ENCODE data around the gene BCR.
"Not testable (repeated sequence)": the region's sequence is repeated elsewhere in the genome, so short reads cannot be mapped to it uniquely, and the experiment has no call there.

BCR gene

GRCh38 chr22:23337672-23338071 is 157.4 kb downstream of the BCR start:
- H3K27ac ChIP-seq (ENCODE audit: insufficient read depth, low read length, poor library complexity, severe bottlenecking); H3K4me1 ChIP-seq (ENCODE audit: control insufficient read depth, insufficient read depth, low read length, poor library complexity, severe bottlenecking); H3K27me3 ChIP-seq (replicated peaks; ENCODE audit: control insufficient read depth, insufficient read depth, low read length, poor library complexity, severe bottlenecking); H3K4me3 ChIP-seq (ENCODE audit: insufficient read depth, low read depth, low read length, poor library complexity, severe bottlenecking); DNase-seq; H3K36me3 ChIP-seq (ENCODE audit: control insufficient read depth, insufficient read depth, low read length); H3K9me3 ChIP-seq (ENCODE audit: control insufficient read depth, low read length): not testable (repeated sequence)

GRCh38 chr22:23341942-23342695 is 161.8 kb downstream of the BCR start:
- not testable (repeated sequence) for H3K9me3 ChIP-seq (ENCODE audit: control insufficient read depth, low read length); DNase-seq; H3K27ac ChIP-seq (ENCODE audit: insufficient read depth, low read length, poor library complexity, severe bottlenecking); H3K4me3 ChIP-seq (ENCODE audit: insufficient read depth, low read depth, low read length, poor library complexity, severe bottlenecking); H3K4me1 ChIP-seq (ENCODE audit: control insufficient read depth, insufficient read depth, low read length, poor library complexity, severe bottlenecking); H3K36me3 ChIP-seq (ENCODE audit: control insufficient read depth, insufficient read depth, low read length); H3K27me3 ChIP-seq (replicated peaks; ENCODE audit: control insufficient read depth, insufficient read depth, low read length, poor library complexity, severe bottlenecking)

GRCh38 chr22:23351321-23351720 is 171.0 kb downstream of the BCR start:
- H3K4me3 ChIP-seq (ENCODE audit: insufficient read depth, low read depth, low read length, poor library complexity, severe bottlenecking) = no peak overlapping the region
- no peak for DNase-seq
- no peaks in the 10 kb centered on the region for H3K36me3 ChIP-seq (ENCODE audit: control insufficient read depth, insufficient read depth, low read length)
- no peak overlapping the region for H3K27ac ChIP-seq (ENCODE audit: insufficient read depth, low read length, poor library complexity, severe bottlenecking)
- H3K9me3 ChIP-seq (ENCODE audit: control insufficient read depth, low read length) = no peaks in the 10 kb centered on the region
- no peaks in the 10 kb centered on the region for H3K4me1 ChIP-seq (ENCODE audit: control insufficient read depth, insufficient read depth, low read length, poor library complexity, severe bottlenecking)
- H3K27me3 ChIP-seq (replicated peaks; ENCODE audit: control insufficient read depth, insufficient read depth, low read length, poor library complexity, severe bottlenecking) = no peaks in the 10 kb centered on the region

GRCh38 chr22:23353004-23353403 is 172.7 kb downstream of the BCR start:
- DNase-seq = no peak
- H3K36me3 ChIP-seq (ENCODE audit: control insufficient read depth, insufficient read depth, low read length) = no peaks in the 10 kb centered on the region
- no peaks in the 10 kb centered on the region for H3K27me3 ChIP-seq (replicated peaks; ENCODE audit: control insufficient read depth, insufficient read depth, low read length, poor library complexity, severe bottlenecking)

GRCh38 chr22:23353696-23354095 is 173.4 kb downstream of the BCR start:
- Histone ChIP-seq H3K4me3 (ENCODE audit: insufficient read depth, low read depth, low read length, poor library complexity, severe bottlenecking) (no peak overlapping the region), H3K9me3 (ENCODE audit: control insufficient read depth, low read length) (no peaks in the 10 kb centered on the region), H3K27me3 (replicated peaks; ENCODE audit: control insufficient read depth, insufficient read depth, low read length, poor library complexity, severe bottlenecking) (no peaks in the 10 kb centered on the region), H3K27ac (ENCODE audit: insufficient read depth, low read length, poor library complexity, severe bottlenecking) (no peak overlapping the region), H3K4me1 (ENCODE audit: control insufficient read depth, insufficient read depth, low read length, poor library complexity, severe bottlenecking) (no peaks in the 10 kb centered on the region), H3K36me3 (ENCODE audit: control insufficient read depth, insufficient read depth, low read length) (no peaks in the 10 kb centered on the region)
- no peak for DNase-seq

More at GRCh38 chr22:23353004-23353403, 172.7 kb downstream of the BCR start:
- no peak overlapping the region for H3K27ac ChIP-seq (ENCODE audit: insufficient read depth, low read length, poor library complexity, severe bottlenecking)
- H3K4me3 ChIP-seq (ENCODE audit: insufficient read depth, low read depth, low read length, poor library complexity, severe bottlenecking) = no peak overlapping the region
- H3K9me3 ChIP-seq (ENCODE audit: control insufficient read depth, low read length) = no peaks in the 10 kb centered on the region
- H3K4me1 ChIP-seq (ENCODE audit: control insufficient read depth, insufficient read depth, low read length, poor library complexity, severe bottlenecking) = no peaks in the 10 kb centered on the region

- H3K27me3 ChIP-seq (replicated peaks; ENCODE audit: control insufficient read depth, insufficient read depth, low read length, poor library complexity, severe bottlenecking) = no peaks in the 10 kb centered on the region
- no peaks in the 10 kb centered on the region for H3K9me3 ChIP-seq (ENCODE audit: control insufficient read depth, low read length)
- H3K4me1 ChIP-seq (ENCODE audit: control insufficient read depth, insufficient read depth, low read length, poor library complexity, severe bottlenecking) = no peaks in the 10 kb centered on the region
- no peak overlapping the region for H3K4me3 ChIP-seq (ENCODE audit: insufficient read depth, low read depth, low read length, poor library complexity, severe bottlenecking)
- no peak overlapping the region for H3K27ac ChIP-seq (ENCODE audit: insufficient read depth, low read length, poor library complexity, severe bottlenecking)
- no peaks in the 10 kb centered on the region for H3K36me3 ChIP-seq (ENCODE audit: control insufficient read depth, insufficient read depth, low read length)
- no peak for DNase-seq
These were observed 175.8 kb downstream of the BCR start for GRCh38 chr22:23356094-23356493.

- DNase-seq = no peak
- Histone ChIP-seq H3K4me1 (ENCODE audit: control insufficient read depth, insufficient read depth, low read length, poor library complexity, severe bottlenecking) (no peaks in the 10 kb centered on the region), H3K9me3 (ENCODE audit: control insufficient read depth, low read length) (no peaks in the 10 kb centered on the region), H3K27ac (ENCODE audit: insufficient read depth, low read length, poor library complexity, severe bottlenecking) (no peak overlapping the region), H3K4me3 (ENCODE audit: insufficient read depth, low read depth, low read length, poor library complexity, severe bottlenecking) (no peak overlapping the region), H3K36me3 (ENCODE audit: control insufficient read depth, insufficient read depth, low read length) (no peaks in the 10 kb centered on the region), H3K27me3 (replicated peaks; ENCODE audit: control insufficient read depth, insufficient read depth, low read length, poor library complexity, severe bottlenecking) (no peaks in the 10 kb centered on the region)
These were observed 176.7 kb downstream of the BCR start for GRCh38 chr22:23357053-23357452.

GRCh38 chr22:23359583-23360123 is 179.3 kb downstream of the BCR start:
- Histone ChIP-seq H3K27ac (ENCODE audit: insufficient read depth, low read length, poor library complexity, severe bottlenecking) (no peak overlapping the region), H3K27me3 (replicated peaks; ENCODE audit: control insufficient read depth, insufficient read depth, low read length, poor library complexity, severe bottlenecking) (no peaks in the 10 kb centered on the region), H3K9me3 (ENCODE audit: control insufficient read depth, low read length) (no peaks in the 10 kb centered on the region), H3K4me1 (ENCODE audit: control insufficient read depth, insufficient read depth, low read length, poor library complexity, severe bottlenecking) (no peaks in the 10 kb centered on the region), H3K4me3 (ENCODE audit: insufficient read depth, low read depth, low read length, poor library complexity, severe bottlenecking) (no peak overlapping the region), H3K36me3 (ENCODE audit: control insufficient read depth, insufficient read depth, low read length) (no peaks in the 10 kb centered on the region)
- DNase-seq = no peak

- Histone ChIP-seq H3K27ac (ENCODE audit: insufficient read depth, low read length, poor library complexity, severe bottlenecking) (no peak overlapping the region), H3K36me3 (ENCODE audit: control insufficient read depth, insufficient read depth, low read length) (no peaks in the 10 kb centered on the region), H3K27me3 (replicated peaks; ENCODE audit: control insufficient read depth, insufficient read depth, low read length, poor library complexity, severe bottlenecking) (no peaks in the 10 kb centered on the region), H3K4me1 (ENCODE audit: control insufficient read depth, insufficient read depth, low read length, poor library complexity, severe bottlenecking) (no peaks in the 10 kb centered on the region), H3K4me3 (ENCODE audit: insufficient read depth, low read depth, low read length, poor library complexity, severe bottlenecking) (no peak overlapping the region), H3K9me3 (ENCODE audit: control insufficient read depth, low read length) (no peaks in the 10 kb centered on the region)
- no peak for DNase-seq
These were observed 181.4 kb downstream of the BCR start for GRCh38 chr22:23361676-23362075.

GRCh38 chr22:23363683-23364082 is 183.4 kb downstream of the BCR start:
- H3K36me3 ChIP-seq (ENCODE audit: control insufficient read depth, insufficient read depth, low read length) = no peaks in the 10 kb centered on the region
- H3K27ac ChIP-seq (ENCODE audit: insufficient read depth, low read length, poor library complexity, severe bottlenecking) = no peak overlapping the region
- no peaks in the 10 kb centered on the region for H3K9me3 ChIP-seq (ENCODE audit: control insufficient read depth, low read length)
- H3K4me3 ChIP-seq (ENCODE audit: insufficient read depth, low read depth, low read length, poor library complexity, severe bottlenecking) = no peak overlapping the region
- no peak for DNase-seq
- H3K4me1 ChIP-seq (ENCODE audit: control insufficient read depth, insufficient read depth, low read length, poor library complexity, severe bottlenecking) = no peaks in the 10 kb centered on the region
- H3K27me3 ChIP-seq (replicated peaks; ENCODE audit: control insufficient read depth, insufficient read depth, low read length, poor library complexity, severe bottlenecking) = no peaks in the 10 kb centered on the region

Data from effector memory CD4-positive, alpha-beta T cell (primary cell).